Glomerular visceral epithelial cell (primary cell): ENCODE results near the gene OSBPL1A.
A peak's percentile ranks its signal among the peaks of the same experiment; 100 is the strongest.
"Not testable (repeated sequence)": the region's sequence is repeated elsewhere in the genome, so short reads cannot be mapped to it uniquely, and the experiment has no call there.

Experiments
- DNase-seq: peaks from one replicate; pipeline ENCODE4 v3.0.0-alpha.2; 2016; ENCODE audit errors: extremely low spot score

The OSBPL1A gene

GRCh38 chr18:24187049-24187448 lies 210.6 kb downstream of the OSBPL1A start:
- no peak for DNase-seq

GRCh38 chr18:24185805-24186204 lies 211.8 kb downstream of the OSBPL1A start:
- no peak for DNase-seq

- DNase-seq, result peak; percentile 30
Measured at GRCh38 chr18:24181806-24182205, 215.8 kb downstream of the OSBPL1A start.

GRCh38 chr18:24180048-24180447 lies 217.6 kb downstream of the OSBPL1A start:
- no peak for DNase-seq

GRCh38 chr18:24177499-24178133 lies 220.0 kb downstream of the OSBPL1A start:
- no peak for DNase-seq

GRCh38 chr18:24176727-24177416 lies 220.8 kb downstream of the OSBPL1A start:
- DNase-seq, result peak; percentile 50

- DNase-seq, result no peak
Measured at GRCh38 chr18:24173997-24174396, 223.6 kb downstream of the OSBPL1A start.

GRCh38 chr18:24170360-24170759 lies 227.3 kb downstream of the OSBPL1A start:
- no peak for DNase-seq

GRCh38 chr18:24168496-24168895 lies 229.1 kb downstream of the OSBPL1A start:
- DNase-seq, result no peak

GRCh38 chr18:24161304-24161703 lies 236.3 kb downstream of the OSBPL1A start:
- no peak for DNase-seq

GRCh38 chr18:24160086-24160485 lies 237.5 kb downstream of the OSBPL1A start:
- DNase-seq, result no peak

- no peak for DNase-seq
Measured at GRCh38 chr18:24157855-24158254, 239.8 kb downstream of the OSBPL1A start.

GRCh38 chr18:24153397-24153796 lies 244.2 kb downstream of the OSBPL1A start:
- no peak for DNase-seq

GRCh38 chr18:24149591-24149990 lies 248.0 kb downstream of the OSBPL1A start:
- DNase-seq, result not testable (repeated sequence)

GRCh38 chr18:24142376-24142775 lies 255.2 kb downstream of the OSBPL1A start:
- no peak for DNase-seq

GRCh38 chr18:24140697-24141096 lies 256.9 kb downstream of the OSBPL1A start:
- no peak for DNase-seq

GRCh38 chr18:24138789-24139616 lies 258.6 kb downstream of the OSBPL1A start, which contains the start of gene CABYR:
Gene CABYR (plus strand): TSS chr18:24139062. CDS start chr18:24143115, 4,053 bp downstream.
- DNase-seq, result peak; percentile 95

- DNase-seq, result no peak
Measured at GRCh38 chr18:24138409-24138788, 259.2 kb downstream of the OSBPL1A start.

GRCh38 chr18:24136967-24137373 lies 260.7 kb downstream of the OSBPL1A start:
- DNase-seq, result no peak

GRCh38 chr18:24130494-24130893 lies 267.1 kb downstream of the OSBPL1A start:
- DNase-seq, result no peak

GRCh38 chr18:24128700-24129099 lies 268.9 kb downstream of the OSBPL1A start:
- no peak for DNase-seq

GRCh38 chr18:24127735-24128134 lies 269.9 kb downstream of the OSBPL1A start:
- DNase-seq, result no peak
